Stimulated activated CD4-positive, alpha-beta T cell treated with anti-CD3 and anti-CD28 coated beads, Interleukin-2, amount 100 ng/mL, for 24 hours (primary cell): ENCODE measurements around the gene ACSS1.

Experiments
- DNase-seq, 2 donors: peaks; one replicate each; pipeline ENCODE4 v3.0.0-alpha.2; 2020

The ACSS1 gene

GRCh38 chr20:25058051-25058846 lies at the start of gene ACSS1:
Gene ACSS1, minus strand, starts transcription at chr20:25058139. Its CDS starts 37 bp downstream, at chr20:25058102.
- DNase-seq = peak; percentile 66 to 68

- DNase-seq = no peak
These were observed 45.6 kb upstream of the ACSS1 start for GRCh38 chr20:25103526-25103925.

DNA sequence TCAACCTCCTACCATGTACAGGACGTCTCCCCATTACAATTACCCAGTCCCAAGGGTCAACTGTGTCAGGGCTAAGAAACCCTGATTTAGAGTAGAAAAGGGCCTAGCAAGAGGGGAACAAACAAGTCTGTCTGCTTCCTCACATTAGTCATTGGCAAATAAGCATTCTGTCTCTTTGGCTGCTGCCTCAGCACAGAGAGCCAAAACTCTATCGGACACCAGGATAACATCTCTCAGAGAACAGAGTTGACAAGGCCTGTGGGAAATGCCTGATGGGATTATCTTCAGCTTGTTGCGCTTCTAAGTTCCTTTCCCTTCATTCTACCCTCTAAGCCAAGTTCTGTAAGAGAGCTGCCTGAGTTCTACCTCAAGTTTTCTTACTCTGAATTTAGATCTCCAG lies 43.0 kb upstream of the ACSS1 start:
- DNase-seq = no peak

- no peak for DNase-seq
These were observed 41.7 kb upstream of the ACSS1 start for GRCh38 chr20:25099601-25100140.

- no peak for DNase-seq
These were observed 39.6 kb upstream of the ACSS1 start for GRCh38 chr20:25097498-25097897.

DNA sequence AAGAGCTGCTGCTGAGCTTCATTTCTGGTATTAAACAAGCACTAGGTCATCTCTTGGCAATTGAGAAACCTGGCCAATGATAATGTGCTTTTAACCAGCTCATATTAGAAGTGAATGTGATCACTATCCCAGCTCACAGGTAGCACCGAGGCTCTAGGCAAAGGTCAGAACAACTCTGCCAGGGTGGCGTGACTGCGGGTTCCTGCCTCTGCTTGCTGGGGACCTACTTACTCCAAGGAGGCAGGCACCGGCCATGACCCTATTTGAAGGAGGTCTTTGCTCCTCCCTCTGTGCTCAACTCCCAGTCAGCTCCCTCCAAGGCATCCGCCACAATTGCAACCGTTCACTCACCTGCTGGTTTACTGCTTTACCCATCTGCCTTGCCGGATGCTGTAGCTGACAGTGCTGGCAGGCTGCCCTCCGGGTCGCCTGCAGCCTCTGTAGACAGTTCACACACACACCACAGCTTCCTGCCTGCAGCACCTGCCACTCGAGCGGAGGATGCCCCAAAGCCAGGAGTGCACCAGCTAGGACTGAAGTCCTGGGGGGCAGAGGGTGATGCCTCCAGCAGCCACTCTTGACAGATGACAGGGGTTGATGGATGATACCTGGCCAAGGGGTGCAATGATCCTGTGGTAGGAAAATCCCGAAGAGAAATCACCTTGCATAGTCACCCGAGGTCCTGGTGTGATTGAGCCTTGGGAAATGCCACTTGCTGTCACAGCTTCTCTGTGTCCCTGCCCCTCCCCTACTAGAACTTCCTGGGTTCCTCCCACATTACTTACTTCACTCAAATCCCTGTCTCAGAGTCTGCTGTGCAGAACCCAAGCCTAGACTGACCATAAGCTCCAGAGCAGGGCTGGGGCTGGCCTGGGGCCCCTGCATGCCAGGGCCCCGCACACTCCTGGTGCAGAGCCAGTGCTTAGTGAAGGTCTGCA lies 32.8 kb upstream of the ACSS1 start:
- DNase-seq = peak in 1 of 2 donors; percentile 58

DNA sequence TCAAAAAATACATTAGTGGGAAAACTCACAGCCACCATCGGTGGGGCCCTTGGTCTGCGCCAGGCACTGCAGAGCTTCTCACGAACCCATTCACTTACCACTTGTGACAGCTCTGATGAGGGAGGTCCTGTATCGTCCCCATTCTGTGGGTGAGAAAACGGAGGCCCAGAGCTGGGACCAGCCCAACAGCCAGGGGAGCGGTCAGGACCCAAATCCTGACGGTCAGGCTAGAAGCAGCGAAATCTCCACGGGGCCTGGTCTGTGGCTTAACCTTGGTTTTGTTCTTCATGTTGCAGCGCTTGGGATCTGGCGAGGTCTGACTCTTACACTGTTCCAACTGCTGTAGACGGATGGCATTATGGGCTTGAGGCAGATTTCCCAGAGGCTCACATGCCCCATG lies 31.7 kb upstream of the ACSS1 start:
- DNase-seq = no peak

- DNase-seq = peak in 1 of 2 donors; percentile 6
These were observed 31.2 kb upstream of the ACSS1 start for GRCh38 chr20:25089096-25089495.

GRCh38 chr20:25088267-25088666 lies 30.3 kb upstream of the ACSS1 start:
- no peak for DNase-seq

GRCh38 chr20:25087186-25087929 lies 29.4 kb upstream of the ACSS1 start:
- peak in 1 of 2 donors; percentile 8 for DNase-seq

- peak in 1 of 2 donors; percentile 13 for DNase-seq
These were observed 28.0 kb upstream of the ACSS1 start for GRCh38 chr20:25085756-25086495.

GRCh38 chr20:25084626-25085187 lies 26.8 kb upstream of the ACSS1 start:
- peak in 1 of 2 donors; percentile 20 for DNase-seq

GRCh38 chr20:25083773-25084625 lies 26.1 kb upstream of the ACSS1 start:
- peak in 1 of 2 donors; percentile 62 for DNase-seq

DNA sequence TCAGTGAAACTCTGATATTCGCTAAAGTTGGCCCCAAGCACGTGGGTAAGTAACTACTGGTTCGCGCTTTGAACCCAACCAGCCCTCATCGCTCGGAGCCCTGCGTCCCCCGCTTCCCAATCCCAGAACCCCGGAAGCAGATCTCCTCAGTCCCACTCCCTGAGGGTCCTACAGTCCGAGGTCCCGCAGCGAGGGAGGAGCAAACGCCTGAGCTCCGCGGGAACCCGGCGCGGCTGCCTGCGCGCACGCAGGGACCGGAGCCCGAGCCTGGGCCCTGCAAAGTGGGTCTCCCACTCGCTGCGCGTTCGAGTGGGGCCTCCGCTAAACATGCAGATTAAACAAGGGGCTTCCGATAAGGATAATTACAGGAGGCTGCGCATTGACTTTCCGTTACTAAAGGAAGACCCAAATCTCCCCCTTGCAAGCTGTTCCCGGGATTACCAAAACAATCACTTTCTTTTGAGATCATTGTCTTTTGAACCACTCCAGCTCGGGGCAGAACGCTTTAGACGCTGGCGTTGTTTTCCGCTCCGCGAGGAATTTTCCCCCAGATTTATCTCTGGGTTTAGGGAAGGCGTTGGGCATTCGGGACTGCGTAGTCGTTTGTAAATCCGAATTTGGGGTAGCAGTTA lies 25.3 kb upstream of the ACSS1 start:
- DNase-seq = peak in 1 of 2 donors; percentile 18

DNA sequence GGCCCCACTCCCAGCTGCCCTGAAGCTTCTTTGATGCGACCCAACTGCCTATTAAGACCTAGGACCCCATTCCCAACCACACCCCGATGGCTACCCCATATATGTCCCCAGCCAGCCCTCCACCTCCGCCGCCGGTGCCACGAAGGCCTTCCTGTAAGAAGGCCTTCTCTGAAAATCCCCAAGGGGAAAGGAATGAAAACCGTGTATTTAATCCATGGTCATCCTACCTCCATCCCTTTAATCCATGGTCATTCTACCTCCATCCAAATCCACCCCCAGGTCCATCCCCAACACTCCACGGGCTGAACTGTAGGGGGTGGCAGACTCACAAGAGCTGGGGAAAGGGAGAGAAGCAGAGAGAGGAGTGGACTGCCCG lies 24.5 kb upstream of the ACSS1 start:
- DNase-seq = peak in 1 of 2 donors; percentile 13

GRCh38 chr20:25081730-25082497 lies 24.0 kb upstream of the ACSS1 start, which contains the start of gene VSX1:
Gene VSX1, minus strand, starts transcription at chr20:25082141. Its CDS starts 45 bp downstream, at chr20:25082096.
- DNase-seq = peak in 1 of 2 donors; percentile 12

DNA sequence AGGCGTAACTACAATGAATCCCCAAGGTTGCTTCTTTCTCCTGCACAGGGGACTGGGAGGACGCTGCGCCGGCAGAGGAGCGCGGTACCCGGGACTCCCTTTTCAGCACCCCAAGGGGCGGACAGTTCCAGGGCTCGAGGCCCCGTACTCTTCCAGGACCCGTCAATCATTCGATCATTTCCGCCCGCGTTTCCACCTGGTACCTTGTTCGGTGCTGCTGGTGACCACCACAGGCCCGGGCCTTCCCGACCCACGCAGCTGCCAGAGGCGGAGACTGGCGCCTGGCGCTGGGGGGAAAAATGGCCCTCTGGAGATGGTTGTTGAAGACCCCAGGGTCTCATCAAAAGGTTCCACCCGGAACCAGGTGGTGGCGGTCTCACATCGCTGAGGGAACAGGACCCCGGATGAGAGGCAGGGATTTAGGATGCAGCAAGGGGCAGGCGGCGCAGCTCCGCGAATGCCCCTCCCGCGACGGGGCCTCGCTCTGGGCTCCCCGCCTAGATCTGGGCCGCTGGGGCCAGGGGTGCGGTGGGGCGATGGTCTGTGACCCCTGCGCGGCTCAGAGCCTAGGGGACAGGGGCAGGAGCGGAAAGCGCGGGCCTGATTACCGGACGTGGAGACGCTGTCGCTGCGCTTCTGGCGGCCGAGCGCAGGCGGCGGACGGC lies 23.3 kb upstream of the ACSS1 start:
- DNase-seq = peak; percentile 31 to 64

- peak in 1 of 2 donors; percentile 6 for DNase-seq
These were observed 21.2 kb upstream of the ACSS1 start for GRCh38 chr20:25079171-25079570.
